GM23338 (cell line): ENCODE results near the gene SMG7. TPM values are rescaled to one million over a fixed set of nuclear protein-coding genes. Genes with fewer than 3 reads are reported as not detected.
A peak's percentile ranks its signal among the peaks of the same experiment; 100 is the strongest.

Experiments used
- ATAC-seq: fragments of 200-7000 bp; cut with Tn5 transposase; 3 replicates; pipeline ENCODE4 v1.9.1; 2020
- DNase-seq: peaks from one replicate; pipeline ENCODE4 v3.0.0-alpha.2; 2015; ENCODE audit warnings: low spot score
- H2AFZ ChIP-seq: fragments of 200-600 bp; sonication (generic); 2 replicates; pipeline ENCODE4 v1.8.0; 2016; ENCODE audit warnings: antibody characterized with exemption, mild to moderate bottlenecking, moderate library complexity
- H3F3A ChIP-seq: fragments of 200-600 bp; sonication (generic); replicated peaks from 2 replicates; pipeline ENCODE4 v1.8.0; 2017; ENCODE audit warnings: antibody characterized with exemption, mixed run types, low read depth
- H3K27ac ChIP-seq: fragments of 200-600 bp; sonication (generic); 2 replicates; pipeline ENCODE4 v1.6.1; 2016; ENCODE audit warnings: low read depth
- H3K27me3 ChIP-seq: fragments of 200-600 bp; sonication (generic); 2 replicates; pipeline ENCODE4 v1.8.0; 2016; ENCODE audit warnings: mild to moderate bottlenecking, mixed run types, moderate library complexity; ENCODE audit not compliant: insufficient read depth
- H3K36me3 ChIP-seq: fragments of 200-600 bp; sonication (generic); 2 replicates; pipeline ENCODE4 v1.8.0; 2016; ENCODE audit warnings: mild to moderate bottlenecking; ENCODE audit not compliant: insufficient read depth
- H3K4me1 ChIP-seq: fragments of 200-600 bp; sonication (generic); 2 replicates; pipeline ENCODE4 v1.8.0; 2016; ENCODE audit warnings: mild to moderate bottlenecking, moderate library complexity; ENCODE audit not compliant: insufficient read depth
- H3K4me2 ChIP-seq: fragments of 200-600 bp; sonication (generic); 2 replicates; pipeline ENCODE4 v1.7.1; 2017; ENCODE audit warnings: mixed run types
- H3K4me3 ChIP-seq: fragments of 200-600 bp; sonication (generic); 2 replicates; pipeline ENCODE4 v1.6.1; 2016; ENCODE audit warnings: mixed run types
- H3K79me2 ChIP-seq: fragments of 200-600 bp; sonication (generic); replicated peaks from 2 replicates; pipeline ENCODE4 v1.8.0; 2017; ENCODE audit warnings: mild to moderate bottlenecking; ENCODE audit not compliant: insufficient read depth
- H3K9me2 ChIP-seq: fragments of 200-600 bp; sonication (generic); 2 replicates; pipeline ENCODE4 v1.8.0; 2017; ENCODE audit not compliant: insufficient read depth
- H4K20me1 ChIP-seq: fragments of 200-600 bp; sonication (generic); replicated peaks from 2 replicates; pipeline ENCODE4 v1.8.0; 2017; ENCODE audit warnings: mild to moderate bottlenecking; ENCODE audit not compliant: insufficient read depth
- H3K27ac Mint-ChIP-seq: 2 replicates; pipeline ENCODE4 v1.8.0; 2020; ENCODE audit warnings: inconsistent platforms, mild to moderate bottlenecking, moderate library complexity, mixed read lengths
- H3K27me3 Mint-ChIP-seq: 3 replicates; pipeline ENCODE4 v1.8.0; 2022; ENCODE audit warnings: low read depth, mild to moderate bottlenecking, moderate library complexity, mixed read lengths, inconsistent platforms; ENCODE audit not compliant: insufficient read depth, poor library complexity
- H3K36me3 Mint-ChIP-seq: 3 replicates; pipeline ENCODE4 v1.8.0; 2021; ENCODE audit warnings: low read depth, mild to moderate bottlenecking, inconsistent platforms, moderate library complexity, mixed read lengths
- H3K4me1 Mint-ChIP-seq: 3 replicates; pipeline ENCODE4 v1.8.0; 2020; ENCODE audit warnings: mild to moderate bottlenecking, inconsistent platforms, mixed read lengths
- H3K4me3 Mint-ChIP-seq: 3 replicates; pipeline ENCODE4 v1.8.0; 2021; ENCODE audit warnings: moderate library complexity, mild to moderate bottlenecking, inconsistent platforms, mixed read lengths
- H3K9me3 Mint-ChIP-seq: 3 replicates; pipeline ENCODE4 v1.8.0; 2020; ENCODE audit warnings: moderate library complexity, mild to moderate bottlenecking, inconsistent platforms, mixed read lengths
- EZH2phosphoT487 ChIP-seq: fragments of 200-600 bp; sonication (generic); IDR thresholded peaks from one replicate; pipeline ENCODE4 v1.8.1; 2018; ENCODE audit warnings: antibody characterized with exemption; ENCODE audit not compliant: unreplicated experiment
- JUNB ChIP-seq: IDR thresholded peaks from one replicate; pipeline ENCODE4 v1.6.1; 2016; ENCODE audit warnings: antibody characterized with exemption; ENCODE audit not compliant: unreplicated experiment
- POLR2AphosphoS5 ChIP-seq: IDR thresholded peaks from 2 replicates; pipeline ENCODE4 v1.6.1; 2016; ENCODE audit warnings: antibody characterized with exemption, low read depth
- REST ChIP-seq: IDR thresholded peaks from one replicate; pipeline ENCODE4 v1.6.1; 2018; ENCODE audit warnings: antibody characterized with exemption; ENCODE audit not compliant: unreplicated experiment
- STAT1 ChIP-seq: IDR thresholded peaks from one replicate; pipeline ENCODE4 v1.6.1; 2016; ENCODE audit warnings: antibody characterized with exemption; ENCODE audit not compliant: unreplicated experiment
- ZNF114 ChIP-seq: fragments of 250-450 bp; sonication (Bioruptor Pico); IDR thresholded peaks from 2 replicates; pipeline ENCODE4 v1.5.0; 2020; ENCODE audit warnings: mild to moderate bottlenecking, moderate library complexity
- ZNF462 ChIP-seq: fragments of 250-450 bp; sonication (Bioruptor Pico); IDR thresholded peaks from 2 replicates; pipeline ENCODE4 v1.5.0; 2020; ENCODE audit warnings: mild to moderate bottlenecking, moderate library complexity
- polyA plus RNA-seq: library from polyadenylated mRNA; unstranded; fragments of >200 nt; fragmentation: Nextera tagmentation; extraction: Ambion mirVana; gene quantifications from 2 replicates; pipeline ENCODE4 v1.2.1, GENCODE V29; 2016
- total RNA-seq: library from RNA; depleted of rRNA; stranded (reverse); fragments of >200 nt; shearing (Covaris generic); gene quantifications from 2 replicates; pipeline ENCODE4 v1.2.3, GENCODE V29; 2014

SMG7 gene
- total and polyA plus RNA-seq, 2 experiments from 2014 or later, result 33.0 to 79.4 TPM

GRCh38 chr1:183444243-183444642 is 28.1 kb upstream of the SMG7 start:
- no peak overlapping the region for H3K4me3 Mint-ChIP-seq
- TF ChIP-seq REST, result peak; percentile 46
- no peak for TF ChIP-seq JUNB
- H3K4me1 ChIP-seq, result peaks cover 8% of the 10 kb centered on the region; the same call in 1 of the 2 replicates
- H3K4me3 ChIP-seq, result no peak overlapping the region
- ATAC-seq, result peak; percentile 65
- H3K36me3 Mint-ChIP-seq, result no peaks in the 10 kb centered on the region
- H3K27ac ChIP-seq, result no peak overlapping the region
- peaks cover 1% of the 10 kb centered on the region for H3K27me3 Mint-ChIP-seq
- H3K27ac Mint-ChIP-seq, result no peak overlapping the region
- no peaks in the 10 kb centered on the region for H3K36me3 ChIP-seq
- peak overlapping the region; percentile 15; the same call in 1 of the 2 replicates for H2AFZ ChIP-seq
- H4K20me1 ChIP-seq, result no peaks in the 10 kb centered on the region
- no peaks in the 10 kb centered on the region for H3K79me2 ChIP-seq
- no peaks in the 10 kb centered on the region for H3K9me2 ChIP-seq
- no peak for DNase-seq
- no peaks in the 10 kb centered on the region for H3K27me3 ChIP-seq
- H3K9me3 Mint-ChIP-seq, result no peaks in the 10 kb centered on the region
- H3F3A ChIP-seq, result no peaks in the 10 kb centered on the region
- H3K4me2 ChIP-seq, result no peak overlapping the region
- H3K4me1 Mint-ChIP-seq, result peaks cover 4% of the 10 kb centered on the region; the same call in 1 of the 3 replicates

GRCh38 chr1:183449223-183449770 is 23.0 kb upstream of the SMG7 start:
- Mint-ChIP-seq H3K9me3 (no peaks in the 10 kb centered on the region), H3K27me3 (no peaks in the 10 kb centered on the region), H3K4me1 (peaks cover under 1% of the 10 kb centered on the region; the same call in 1 of the 3 replicates), H3K36me3 (no peaks in the 10 kb centered on the region), H3K27ac (no peak overlapping the region), H3K4me3 (no peak overlapping the region)
- Histone ChIP-seq H3K36me3 (no peaks in the 10 kb centered on the region), H3K9me2 (no peaks in the 10 kb centered on the region), H3K4me2 (no peak overlapping the region), H4K20me1 (no peaks in the 10 kb centered on the region), H2AFZ (peak overlapping the region; percentile 28), H3F3A (no peaks in the 10 kb centered on the region), H3K4me3 (no peak overlapping the region), H3K4me1 (peaks cover 6% of the 10 kb centered on the region; the same call in 1 of the 2 replicates), H3K27ac (no peak overlapping the region), H3K79me2 (no peaks in the 10 kb centered on the region), H3K27me3 (no peaks in the 10 kb centered on the region)
- ATAC-seq, result no peak
- DNase-seq, result no peak
- TF ChIP-seq JUNB (no peak), ZNF462 (CRISPR knock-in tag) (no peak), STAT1 (no peak), REST (no peak), POLR2AphosphoS5 (no peak), EZH2phosphoT487 (no peak), ZNF114 (no peak)
